Activated CD4-positive, alpha-beta T cell treated with anti-CD3 and anti-CD28 coated beads, Interleukin-2, amount 10 ng/mL, durations not matched to agents 24 days and 14 days (primary cell): Measurements from ENCODE around the gene NOS3. TPM values are rescaled to one million over a fixed set of nuclear protein-coding genes. Genes with fewer than 3 reads are reported as not detected.

Experiments
- DNase-seq: peaks from one replicate; pipeline ENCODE4 v3.0.0; 2022
- H3K27ac Mint-ChIP-seq: one replicate; pipeline ENCODE4 v1.8.0; 2022; ENCODE audit warnings: mild to moderate bottlenecking, mixed read lengths
- H3K27me3 Mint-ChIP-seq: one replicate; pipeline ENCODE4 v1.8.0; 2022; ENCODE audit warnings: mixed read lengths
- H3K36me3 Mint-ChIP-seq: one replicate; pipeline ENCODE4 v1.8.0; 2022; ENCODE audit warnings: low read depth, mild to moderate bottlenecking, mixed read lengths
- H3K4me1 Mint-ChIP-seq: one replicate; pipeline ENCODE4 v1.8.0; 2021; ENCODE audit warnings: mixed read lengths
- H3K4me3 Mint-ChIP-seq: one replicate; pipeline ENCODE4 v1.8.0; 2022; ENCODE audit warnings: mild to moderate bottlenecking, moderate library complexity, mixed read lengths
- H3K9me3 Mint-ChIP-seq: one replicate; pipeline ENCODE4 v1.8.0; 2021; ENCODE audit warnings: mixed read lengths
- intact Hi-C: fragments of 100-400 bp; cut with micrococcal nuclease; formaldehyde crosslinking; loops from one replicate; pipeline ENCODE4 v1.15.1; 2023
- total RNA-seq: library from RNA; stranded (reverse); gene quantifications from 2 replicates; pipeline ENCODE4 v1.2.3, GENCODE V29; 2022

Gene NOS3
- total RNA-seq, 1 donor from 2014 or later = 15.7 TPM

- H3K4me1 Mint-ChIP-seq = peaks cover 33% of the 10 kb centered on the region
- H3K4me3 Mint-ChIP-seq = peak overlapping the region; percentile 99
- no peaks in the 10 kb centered on the region for H3K27me3 Mint-ChIP-seq
- intact Hi-C loops = no loop called here
- peaks cover 10% of the 10 kb centered on the region for H3K36me3 Mint-ChIP-seq
- H3K27ac Mint-ChIP-seq = peak overlapping the region; percentile 76
- no peaks in the 10 kb centered on the region for H3K9me3 Mint-ChIP-seq
- no peak for DNase-seq
Observed at GRCh38 chr7:151061213-151062110, 70.6 kb downstream of the NOS3 start.

- peaks cover 12% of the 10 kb centered on the region for H3K36me3 Mint-ChIP-seq
- no peaks in the 10 kb centered on the region for H3K9me3 Mint-ChIP-seq
- H3K4me1 Mint-ChIP-seq = peaks cover 27% of the 10 kb centered on the region
- no peak overlapping the region for H3K27ac Mint-ChIP-seq
- no peaks in the 10 kb centered on the region for H3K27me3 Mint-ChIP-seq
- peak overlapping the region; percentile 99 for H3K4me3 Mint-ChIP-seq
- intact Hi-C loops = no loop called here
- DNase-seq = no peak
Observed at GRCh38 chr7:151062111-151062398, 71.2 kb downstream of the NOS3 start.

DNA sequence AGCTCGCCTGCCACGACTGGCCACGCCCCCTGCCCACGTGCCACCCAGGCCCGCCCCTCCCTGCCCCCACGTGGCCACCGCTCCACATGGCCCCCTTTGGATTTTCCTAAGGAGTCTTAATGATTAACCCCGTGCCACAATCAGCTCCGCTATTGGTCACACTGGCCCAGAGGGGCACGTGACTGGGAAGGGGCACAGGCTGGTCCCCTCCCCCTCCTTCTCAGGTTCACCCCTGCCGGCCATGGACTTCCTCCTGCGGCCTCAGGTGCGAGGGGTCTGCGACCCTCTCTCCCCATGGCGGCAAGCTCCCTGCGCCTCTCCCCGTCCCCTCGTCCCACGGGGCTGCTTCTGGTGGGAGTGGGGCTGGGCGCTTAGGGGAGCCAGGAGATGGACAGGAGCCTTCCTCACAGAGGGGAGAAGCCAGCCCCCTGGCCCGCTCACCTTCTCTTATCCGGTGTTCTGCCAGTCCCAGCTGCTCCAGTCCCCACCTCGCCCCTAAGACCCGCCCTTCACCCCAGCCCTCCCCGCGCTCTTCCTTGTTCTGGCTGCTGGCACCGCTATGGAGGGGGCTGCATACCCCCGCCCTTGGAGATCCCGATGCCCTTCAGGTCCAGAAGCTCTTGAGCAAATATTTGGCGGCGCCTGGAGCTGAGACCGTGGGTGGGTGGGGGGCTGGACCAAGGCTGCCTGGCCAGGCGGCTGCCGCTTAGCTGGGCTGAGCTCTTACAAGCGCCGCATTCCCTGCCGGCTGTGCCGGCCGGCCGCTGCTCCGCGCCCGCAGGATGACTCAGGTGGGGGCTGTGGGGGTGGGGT, 71.8 kb downstream of the NOS3 start:
- Mint-ChIP-seq H3K4me3 (no peak overlapping the region), H3K27me3 (no peaks in the 10 kb centered on the region), H3K4me1 (peaks cover 22% of the 10 kb centered on the region), H3K36me3 (peaks cover 12% of the 10 kb centered on the region), H3K27ac (no peak overlapping the region), H3K9me3 (no peaks in the 10 kb centered on the region)
- intact Hi-C loops = no loop called here
- no peak for DNase-seq

DNA sequence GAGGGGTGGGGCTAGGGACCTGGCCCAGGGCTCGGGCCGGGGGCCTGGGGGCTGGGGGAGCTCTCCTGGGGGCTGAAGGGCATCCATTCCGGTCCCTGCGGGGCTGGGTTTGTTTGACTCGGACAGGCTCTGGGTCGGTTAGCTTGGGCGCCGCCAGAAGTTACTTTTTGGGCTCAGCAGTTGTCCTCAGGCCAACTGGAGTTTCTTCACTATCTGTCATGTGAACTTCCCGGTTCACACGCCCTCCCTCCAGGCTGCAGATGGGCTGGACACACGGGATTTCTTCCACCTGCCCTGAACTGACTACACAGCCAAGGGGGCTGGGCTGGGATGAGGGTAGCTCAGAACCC, 72.4 kb downstream of the NOS3 start:
- H3K27ac Mint-ChIP-seq = no peak overlapping the region
- no peak overlapping the region for H3K4me3 Mint-ChIP-seq
- DNase-seq = no peak
- H3K36me3 Mint-ChIP-seq = peaks cover 17% of the 10 kb centered on the region
- H3K9me3 Mint-ChIP-seq = no peaks in the 10 kb centered on the region
- H3K27me3 Mint-ChIP-seq = no peaks in the 10 kb centered on the region
- peaks cover 22% of the 10 kb centered on the region for H3K4me1 Mint-ChIP-seq
- intact Hi-C loops = no loop called here

Other genes starting within 250 kb of the NOS3 start
- gene TMEM176B, start 190.7 kb upstream of the NOS3 start, total RNA-seq = not detected in 2 replicates
- not detected in 2 replicates for gene TMEM176A, start 190.2 kb upstream of the NOS3 start, total RNA-seq
- not detected in 2 replicates for gene AOC1, start 138.5 kb upstream of the NOS3 start, total RNA-seq
- 0.36 and 0.37 TPM in 2 replicates for gene KCNH2, start 12.7 kb upstream of the NOS3 start, total RNA-seq
- 7.3 and 7.5 TPM in 2 replicates for gene ATG9B, start 33.5 kb downstream of the NOS3 start, total RNA-seq
- 56.4 and 57.4 TPM in 2 replicates for gene ABCB8, start 37.4 kb downstream of the NOS3 start, total RNA-seq
- gene ASIC3, start 57.5 kb downstream of the NOS3 start, total RNA-seq = 3.5 and 4.0 TPM in 2 replicates
- 26.5 and 26.8 TPM in 2 replicates for gene CDK5, start 66.9 kb downstream of the NOS3 start, total RNA-seq
- gene SLC4A2, start 68.6 kb downstream of the NOS3 start, total RNA-seq = 115 and 127 TPM in 2 replicates
- gene FASTK, start 89.8 kb downstream of the NOS3 start, total RNA-seq = 90.8 and 92.3 TPM in 2 replicates
- 53.8 and 59.2 TPM in 2 replicates for gene TMUB1, start 92.5 kb downstream of the NOS3 start, total RNA-seq
- gene AGAP3, start 95.5 kb downstream of the NOS3 start, total RNA-seq = 54.3 and 60.0 TPM in 2 replicates
- not detected in 2 replicates for gene GBX1, start 176.7 kb downstream of the NOS3 start, total RNA-seq
- gene ASB10, start 196.2 kb downstream of the NOS3 start, total RNA-seq = not detected in 2 replicates
- 0.83 TPM in 1 of 2 replicates, not detected in the other for gene H2BK1, start 219.5 kb downstream of the NOS3 start, total RNA-seq
- 84.6 and 90.3 TPM in 2 replicates for gene ABCF2, start 236.2 kb downstream of the NOS3 start, total RNA-seq
- gene CHPF2, start 241.5 kb downstream of the NOS3 start, total RNA-seq = 42.0 and 46.4 TPM in 2 replicates